GF-D8 (cell line): Measurements from ENCODE around the gene C4orf17.
"Not testable (repeated sequence)": the region's sequence is repeated elsewhere in the genome, so short reads cannot be mapped to it uniquely, and the experiment has no call there.

Experiments
- DNase-seq: peaks from one replicate; lab custom pipeline; 2025; lab: John Stamatoyannopoulos, UW

C4orf17 gene

DNA sequence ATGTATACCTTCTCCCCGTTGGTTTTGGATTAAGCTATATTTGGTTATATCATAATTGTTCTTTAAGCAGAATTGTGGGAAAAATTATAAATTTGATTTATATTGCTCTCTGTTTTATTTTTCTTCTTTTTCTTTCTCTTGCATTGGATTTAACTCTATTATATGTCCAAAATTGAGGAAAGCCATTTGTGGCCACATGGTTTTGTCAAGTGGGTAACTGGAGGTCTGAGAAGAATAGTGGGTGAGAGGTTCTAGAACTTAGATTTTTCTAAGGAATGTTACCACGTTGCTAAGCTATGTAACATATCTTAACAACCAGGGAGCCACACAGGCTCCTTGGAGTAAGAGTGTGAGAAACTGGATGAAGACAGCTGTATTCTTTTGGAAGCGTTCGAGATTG, at the start of gene C4orf17:
Gene C4orf17 (plus strand): TSS at position 301 of the 400 bp plus-strand sequence. CDS start 2,061 bp downstream, outside the sequence.
- no peak for DNase-seq

DNA sequence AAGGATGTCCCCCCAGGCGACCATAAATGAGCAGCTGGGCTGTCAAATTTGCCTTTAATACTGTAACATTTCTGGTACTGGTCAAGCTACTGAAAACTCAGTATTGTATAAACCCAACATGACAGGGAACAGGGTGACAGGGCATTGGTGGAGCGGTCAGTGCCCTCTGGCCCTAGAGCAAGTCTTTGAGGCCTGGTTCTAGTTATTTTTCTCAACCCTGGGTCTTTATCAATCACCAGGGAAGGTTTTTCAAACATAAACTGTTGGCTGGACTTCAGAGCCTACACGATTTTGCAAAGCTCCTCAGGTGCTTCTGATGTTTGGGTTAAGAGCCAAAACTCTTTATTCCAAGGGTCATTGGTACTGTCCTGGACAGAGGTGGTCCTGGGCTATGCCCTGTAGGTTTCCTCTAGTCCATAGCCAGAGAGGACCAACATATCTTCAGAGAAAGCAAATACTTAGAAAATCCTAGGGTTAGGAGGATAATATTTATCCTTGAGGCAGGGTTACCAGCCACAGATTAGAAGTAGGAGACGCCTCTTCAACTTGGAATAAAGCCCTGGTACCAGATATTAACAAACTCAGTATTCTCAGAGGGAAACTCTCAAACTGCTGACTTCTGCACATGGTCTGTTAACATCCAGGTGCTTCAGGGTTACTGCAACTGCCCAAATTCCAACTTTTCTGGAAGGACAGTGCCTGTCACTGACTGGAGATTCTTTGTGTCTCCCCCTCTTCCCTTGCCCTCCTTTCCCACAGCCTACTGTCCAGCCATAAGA, 49.0 kb upstream of the C4orf17 start:
- DNase-seq: no peak

DNA sequence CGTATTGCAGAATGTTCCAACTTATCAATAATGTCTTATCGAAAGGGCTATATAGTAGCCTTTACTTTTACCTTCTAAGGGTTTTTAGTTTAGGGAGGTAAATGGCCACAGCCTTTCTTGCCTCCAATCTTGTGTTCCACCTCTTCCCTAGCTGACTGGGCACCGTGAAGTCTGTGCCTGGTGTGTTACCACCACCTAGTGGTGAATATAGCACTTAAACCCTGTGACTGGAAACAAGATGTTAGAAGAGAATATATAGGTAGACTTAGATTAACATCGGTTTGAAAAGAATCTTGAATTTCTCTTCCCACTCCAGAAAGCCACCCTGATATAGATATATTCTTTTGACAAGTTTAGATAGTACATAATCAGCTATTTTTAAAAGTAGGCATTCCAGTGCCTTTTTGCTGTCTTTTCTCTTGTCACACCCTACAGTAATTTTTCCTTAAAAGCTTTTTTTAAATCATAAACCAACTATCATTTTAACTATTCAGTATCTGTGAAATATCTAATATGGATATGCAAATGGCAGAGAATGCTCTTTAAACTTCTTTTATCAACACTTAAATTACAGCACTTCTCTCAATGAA, 47.9 kb upstream of the C4orf17 start:
- DNase-seq: no peak

DNA sequence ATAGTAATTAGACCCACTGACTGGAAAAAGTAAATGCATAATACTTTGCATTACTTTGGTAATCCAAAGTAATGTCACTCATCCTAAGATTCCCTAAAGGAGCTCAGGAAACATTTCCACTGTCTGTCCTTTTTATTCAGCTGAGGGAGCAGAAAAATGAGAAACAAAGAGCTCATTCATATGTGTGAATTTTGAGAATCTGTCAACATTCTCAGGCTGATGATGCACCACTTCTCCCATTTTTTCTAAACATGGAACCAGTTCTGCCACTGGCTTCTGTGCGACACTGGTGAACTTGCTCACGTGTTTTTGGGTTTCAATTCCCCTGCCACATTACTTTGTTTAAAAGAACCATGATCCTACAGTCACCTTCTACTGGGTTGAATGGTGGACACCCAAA, 47.3 kb upstream of the C4orf17 start:
- no peak for DNase-seq

DNA sequence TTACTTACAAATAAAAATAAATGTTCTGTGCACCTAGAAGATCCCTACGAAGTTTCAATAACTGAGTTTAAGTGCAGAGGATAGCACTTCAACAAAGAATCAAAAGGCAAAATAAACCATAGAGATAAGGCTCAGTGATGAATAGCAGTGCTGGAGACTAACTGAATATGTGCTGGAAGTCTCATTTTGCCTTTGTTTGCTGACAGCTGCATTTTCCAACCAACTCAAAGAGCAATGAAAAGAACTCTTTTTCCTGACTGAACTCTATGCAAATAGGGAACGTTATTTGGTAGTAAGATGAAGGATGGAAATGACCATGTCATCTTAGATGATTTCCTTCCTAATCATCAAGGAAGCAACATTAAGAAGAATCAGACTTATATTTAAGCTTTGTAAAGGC, 42.9 kb upstream of the C4orf17 start:
- DNase-seq: no peak

DNA sequence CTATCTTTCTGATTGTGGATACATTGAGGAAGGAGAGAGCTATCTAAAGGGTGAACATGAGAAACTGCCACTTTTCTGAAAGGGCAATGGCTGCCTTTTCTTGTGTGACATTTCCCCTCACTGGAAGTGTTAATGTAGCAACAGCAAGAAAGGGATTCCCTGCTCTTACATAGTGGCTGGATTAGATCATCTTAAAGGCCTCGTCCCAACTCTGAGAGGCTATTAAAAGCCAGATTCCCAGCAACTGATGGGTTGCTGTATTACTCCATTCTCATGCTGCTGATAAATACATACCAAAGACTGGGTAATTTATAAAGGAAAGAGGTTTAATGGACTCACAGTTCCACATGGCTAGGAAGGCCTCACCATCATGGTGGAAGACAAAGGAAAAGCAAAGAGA, 41.9 kb upstream of the C4orf17 start:
- no peak for DNase-seq

DNA sequence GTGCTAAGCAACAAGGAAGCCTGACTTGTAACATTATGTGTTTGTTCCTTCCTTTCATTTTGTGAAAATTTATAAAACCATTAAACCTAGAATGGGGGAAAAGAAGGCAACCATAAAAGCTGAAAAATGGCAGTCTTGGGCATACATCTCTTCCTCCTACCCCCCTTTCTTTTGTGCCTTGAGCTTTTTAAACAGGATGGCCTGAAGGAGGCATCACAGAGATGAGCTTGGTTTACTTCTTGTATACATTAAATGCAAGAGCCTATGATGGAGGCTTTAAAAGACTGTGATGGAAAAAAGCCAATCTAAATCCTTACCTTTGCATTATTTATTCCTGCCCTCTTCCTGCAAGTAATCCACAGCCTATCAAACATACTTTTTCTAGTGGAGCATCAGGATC, 39.5 kb upstream of the C4orf17 start:
- DNase-seq: no peak

DNA sequence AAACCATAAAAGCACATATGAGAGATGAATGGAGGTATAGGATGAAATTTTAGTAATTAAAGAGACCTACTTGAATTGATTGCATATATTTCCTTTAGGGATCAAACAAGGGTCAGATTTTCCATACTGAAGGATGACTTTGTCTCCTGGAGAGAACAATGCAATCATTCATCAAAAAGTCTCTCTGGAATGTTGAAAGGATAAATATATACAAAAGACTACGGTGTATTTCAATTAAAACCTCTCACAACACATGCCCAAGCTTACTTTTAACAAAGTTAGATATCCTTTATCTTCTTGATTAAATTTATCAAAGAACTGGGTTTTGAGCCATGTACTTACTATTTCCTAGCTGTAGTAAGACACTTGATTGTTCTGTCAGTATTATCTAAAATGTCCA, 38.9 kb upstream of the C4orf17 start:
- no peak for DNase-seq

DNA sequence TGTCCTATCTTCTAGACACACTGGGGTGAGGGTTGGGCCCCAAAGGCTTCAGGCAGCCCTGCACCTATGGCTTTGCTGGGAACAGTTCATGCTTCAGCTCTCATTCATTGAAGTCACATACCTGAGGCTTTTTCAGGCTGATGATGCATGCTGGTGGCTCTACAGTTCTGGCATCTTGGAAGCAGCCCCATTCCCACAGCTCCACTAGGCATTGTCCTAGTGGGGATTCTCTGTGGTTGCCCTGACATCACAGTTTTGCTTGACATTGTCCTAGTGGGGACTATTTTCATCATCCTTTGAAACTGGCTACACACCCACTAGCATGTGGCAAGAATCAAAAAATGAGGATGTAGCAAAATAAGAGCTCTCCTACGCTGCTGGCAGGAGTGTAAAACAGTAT, 37.7 kb upstream of the C4orf17 start:
- DNase-seq: no peak

DNA sequence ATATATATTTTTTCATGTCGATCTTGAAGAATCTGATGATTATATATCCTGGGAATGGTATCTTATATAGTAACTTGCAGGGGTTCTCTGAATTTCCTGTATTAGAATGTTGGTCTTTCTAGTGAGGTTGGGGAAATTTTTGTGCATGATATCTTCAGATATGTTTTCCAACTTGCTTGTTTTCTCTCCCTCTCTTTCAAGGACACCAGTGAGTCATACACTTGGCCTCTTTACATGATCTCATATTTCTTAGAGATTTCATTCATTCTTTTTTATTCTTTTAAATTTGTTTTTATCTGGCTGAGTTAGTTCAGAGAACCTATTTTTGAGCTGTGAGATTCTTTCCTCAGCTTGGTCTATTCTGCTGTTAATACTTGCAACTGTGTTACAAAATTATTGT, 27.2 kb upstream of the C4orf17 start:
- DNase-seq: no peak

DNA sequence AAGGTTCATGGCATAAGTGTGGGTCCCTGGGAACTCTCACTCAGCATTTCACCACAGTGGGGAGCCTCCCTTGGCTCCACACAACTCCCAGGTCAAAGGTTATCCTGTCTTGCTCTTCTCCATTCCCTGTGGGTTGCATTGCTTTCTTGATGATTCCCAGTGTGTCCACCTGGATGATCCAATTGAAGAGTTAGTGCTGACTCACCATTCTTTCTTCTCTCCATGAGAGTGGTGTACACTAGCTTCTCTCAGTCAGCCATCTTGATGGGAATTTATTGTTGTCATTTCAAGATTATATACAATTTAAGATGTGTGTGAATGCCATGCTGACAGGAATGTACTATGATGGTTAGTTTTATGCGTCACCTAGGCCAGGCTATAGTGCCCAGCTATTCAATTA, 25.6 kb upstream of the C4orf17 start:
- DNase-seq: no peak

DNA sequence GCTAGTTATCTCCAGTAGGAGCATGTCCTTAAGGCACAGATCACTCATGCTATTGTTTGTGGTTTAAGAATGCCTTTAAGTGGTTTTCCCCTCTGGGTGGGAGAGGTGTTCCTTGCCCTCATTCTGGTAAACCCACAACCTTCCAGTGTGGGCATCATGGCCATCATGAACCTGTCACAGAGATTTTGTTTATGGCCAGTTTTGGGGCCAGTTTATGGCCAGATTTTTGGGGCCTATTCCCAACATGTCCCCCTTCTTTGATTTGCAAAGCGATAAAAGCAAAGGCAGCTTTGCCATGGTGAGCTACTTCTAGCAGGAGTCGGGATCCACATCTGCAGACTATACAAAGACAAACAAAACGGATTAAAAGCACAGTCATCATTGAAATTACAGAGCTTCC, 24.2 kb upstream of the C4orf17 start:
- DNase-seq: not testable (repeated sequence)

DNA sequence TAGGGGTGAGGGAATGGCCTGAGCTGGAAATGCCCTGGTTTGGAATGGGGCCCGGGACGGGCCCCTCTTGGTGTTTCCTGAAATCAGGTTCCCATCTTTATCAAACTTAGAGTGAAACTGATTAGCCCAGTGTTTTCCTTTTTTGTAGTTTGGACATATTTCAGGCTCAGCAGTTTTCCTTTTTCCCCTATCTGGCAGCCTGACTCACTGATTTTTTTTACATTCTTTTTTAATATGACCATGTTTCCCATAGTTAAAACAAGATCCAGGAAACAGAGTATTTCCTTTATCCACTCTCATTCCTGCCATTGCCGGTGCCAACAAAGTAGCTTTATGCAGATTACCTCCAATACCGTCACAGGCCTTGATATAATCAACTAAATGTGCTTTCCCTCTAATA, 20.5 kb upstream of the C4orf17 start:
- DNase-seq: no peak

DNA sequence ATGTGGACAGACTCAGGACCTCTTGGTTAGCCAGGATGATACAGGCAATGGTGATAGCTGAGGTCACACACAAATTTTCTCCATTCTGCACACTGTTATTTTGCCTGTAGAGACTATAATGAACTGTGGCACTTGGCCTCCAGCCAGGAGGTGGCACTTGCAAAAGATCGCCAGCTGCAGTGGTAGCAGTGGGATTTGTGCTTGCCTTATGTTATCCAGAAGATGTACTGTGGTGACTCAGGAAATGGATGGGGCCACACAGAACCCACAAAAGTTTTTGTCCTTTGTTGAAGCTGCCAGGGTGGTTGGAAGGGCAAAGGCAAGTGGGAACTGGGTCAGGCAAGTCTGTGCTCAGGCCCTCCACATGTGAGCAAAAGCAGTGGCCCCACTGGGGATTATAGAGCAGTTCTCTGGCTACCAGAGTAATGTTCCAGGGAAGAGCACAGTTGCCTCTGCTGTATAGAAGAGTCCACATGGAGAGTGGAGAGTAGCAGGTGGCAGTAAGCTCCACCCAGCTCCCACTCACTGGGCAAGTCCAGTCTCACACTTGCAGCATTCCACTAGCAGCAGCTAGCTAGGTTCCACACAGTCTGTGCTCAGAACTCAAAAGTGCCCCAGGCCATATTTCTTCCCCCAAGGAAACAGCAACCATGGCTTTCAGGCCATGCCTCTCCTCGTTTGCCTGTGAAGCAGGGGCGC, 5.9 kb upstream of the C4orf17 start:
- DNase-seq: peak; percentile 40

DNA sequence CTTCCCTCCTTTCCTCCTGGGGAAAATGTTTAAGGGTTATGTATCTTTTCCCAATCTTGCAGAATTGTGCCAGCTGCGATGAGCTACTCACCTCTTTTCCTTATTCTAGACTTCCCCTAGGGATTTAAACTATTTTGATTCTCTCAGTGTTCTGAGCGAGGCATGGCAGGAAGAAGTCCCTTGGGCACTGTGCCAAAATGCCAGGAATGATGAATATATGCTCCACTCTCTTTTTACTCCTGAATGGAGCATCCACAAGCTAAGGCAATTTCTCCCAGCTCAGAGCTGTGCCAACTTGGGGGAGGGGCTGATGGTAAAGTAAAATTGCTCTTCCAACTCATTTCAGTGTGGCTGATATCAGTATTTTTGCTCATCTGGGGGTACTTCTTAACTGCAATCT, 4.0 kb upstream of the C4orf17 start:
- no peak for DNase-seq

DNA sequence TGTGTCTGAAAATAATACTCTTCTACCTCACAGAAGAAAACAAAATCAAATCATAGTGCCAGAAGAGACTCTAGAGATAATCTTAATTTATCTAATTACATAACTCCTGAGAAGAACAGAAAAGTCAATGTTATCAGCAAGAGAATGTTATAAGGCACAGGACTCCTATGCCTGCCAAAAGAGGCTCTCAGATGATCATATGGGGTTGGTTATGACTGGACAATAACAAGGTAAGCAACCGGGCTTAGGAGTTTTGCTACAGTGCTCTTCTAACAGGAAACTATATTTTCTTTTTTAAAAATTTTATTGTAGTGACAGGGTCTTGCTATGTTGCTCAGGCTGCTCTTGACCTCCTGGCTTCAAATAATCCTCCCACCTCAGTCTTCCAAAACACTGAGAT, 3.5 kb upstream of the C4orf17 start:
- no peak for DNase-seq

DNA sequence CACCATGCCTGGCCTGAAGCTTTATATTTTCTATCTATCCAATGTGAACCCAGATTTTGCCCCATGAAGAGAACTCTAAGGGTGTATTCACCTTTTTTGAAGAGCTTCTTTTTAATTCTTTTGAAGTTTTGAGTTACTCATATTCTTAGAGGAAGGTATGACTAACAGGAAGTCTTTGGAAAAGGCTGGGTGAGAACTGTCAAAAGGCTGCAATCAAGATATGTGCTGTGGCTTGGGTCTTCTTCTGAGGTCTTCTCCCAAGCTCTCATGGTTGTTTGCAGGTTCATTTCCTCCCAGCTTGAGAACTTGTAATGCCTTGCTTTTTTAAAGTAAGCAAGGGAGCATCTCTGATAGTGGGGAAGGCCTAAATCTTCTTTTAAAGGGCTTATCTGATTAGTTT, 3.1 kb upstream of the C4orf17 start:
- no peak for DNase-seq

DNA sequence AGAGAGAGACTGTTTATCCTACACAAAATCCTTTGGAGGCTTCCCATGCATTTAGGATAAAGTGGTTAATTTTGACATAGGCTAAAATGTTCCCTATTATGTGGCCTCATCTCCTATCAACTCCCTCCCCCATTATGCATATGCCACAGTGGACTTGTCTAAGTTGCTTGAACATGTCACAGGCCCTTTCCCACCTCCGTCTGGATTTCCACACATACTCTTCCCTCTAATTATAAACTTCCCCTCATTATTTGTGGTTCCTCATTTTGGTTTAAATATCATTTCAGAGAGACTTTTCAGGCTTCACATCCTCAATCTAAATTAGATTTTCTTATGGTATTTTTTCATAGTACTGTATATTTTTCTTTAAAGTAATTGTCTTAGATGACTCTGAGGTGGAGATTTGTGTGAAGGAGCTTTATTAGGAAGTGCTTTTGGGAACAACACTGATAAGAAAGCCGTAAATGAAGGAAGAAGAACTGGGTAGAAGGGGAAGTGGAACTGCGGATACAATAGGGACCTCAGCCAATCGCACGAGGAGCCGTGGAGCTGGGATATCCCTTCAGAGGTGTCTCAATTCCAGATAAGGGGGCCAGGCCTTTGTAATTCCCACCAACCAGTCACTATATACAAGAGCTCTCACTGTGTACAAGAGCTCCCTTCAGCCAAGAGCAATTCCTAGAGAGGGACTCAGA, 7.9 kb downstream of the C4orf17 start:
- no peak for DNase-seq

DNA sequence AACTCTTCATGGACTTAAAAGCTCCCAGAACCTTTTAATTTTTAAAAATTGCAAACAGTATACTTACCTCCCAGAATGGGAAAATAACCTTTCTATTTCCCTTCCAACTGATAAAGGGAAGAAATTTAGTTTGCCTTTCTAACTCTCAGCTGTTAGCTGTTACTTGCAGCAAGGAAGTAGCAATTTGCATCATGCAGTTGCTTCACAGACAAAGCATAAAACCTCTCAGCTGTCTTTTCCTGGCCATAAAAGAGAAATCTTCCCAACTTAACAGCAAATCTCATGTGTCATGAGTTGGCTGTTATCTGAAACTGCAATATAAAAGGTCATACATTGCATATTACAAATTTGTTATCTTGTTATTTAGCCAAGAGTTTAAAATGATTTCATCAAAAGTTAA, 18.4 kb downstream of the C4orf17 start:
- peak; percentile 11 for DNase-seq

DNA sequence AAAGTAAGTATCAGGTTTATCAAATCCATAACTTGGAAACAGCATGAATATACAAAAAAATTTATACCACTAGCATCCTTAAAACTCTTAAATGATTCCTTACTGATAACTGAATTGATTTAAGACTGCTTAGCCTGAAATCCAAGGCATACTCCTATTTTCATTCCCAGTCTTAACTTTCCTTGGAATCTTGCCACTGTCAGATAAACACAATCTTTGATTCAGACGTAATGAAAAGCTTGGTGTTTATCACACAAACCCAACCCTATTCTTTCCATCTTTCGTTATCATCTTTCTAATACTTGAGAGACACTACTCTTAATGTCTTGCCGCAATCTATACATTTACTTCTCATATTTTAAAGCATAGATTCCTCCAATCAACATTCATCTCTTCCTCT, 19.1 kb downstream of the C4orf17 start:
- no peak for DNase-seq

DNA sequence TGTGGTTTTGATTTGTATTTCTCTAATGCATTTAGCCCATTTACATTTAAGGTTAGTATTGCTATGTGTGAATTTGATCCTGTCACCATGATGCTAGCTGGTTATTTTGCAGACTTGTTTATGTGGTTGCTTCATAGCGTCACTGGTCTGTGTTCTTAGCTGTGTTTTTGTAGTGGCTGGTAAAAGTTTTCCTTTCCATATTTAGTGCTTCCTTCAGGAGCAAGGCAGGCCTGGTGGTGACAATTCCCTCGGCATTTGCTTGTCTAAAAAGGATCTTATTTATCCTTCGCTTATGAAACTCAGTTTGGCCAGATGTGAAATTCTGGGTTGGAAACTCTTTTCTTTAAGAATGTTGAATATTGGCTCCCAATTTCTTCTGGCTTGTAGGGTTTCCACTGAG, 23.9 kb downstream of the C4orf17 start:
- DNase-seq: not testable (repeated sequence)

DNA sequence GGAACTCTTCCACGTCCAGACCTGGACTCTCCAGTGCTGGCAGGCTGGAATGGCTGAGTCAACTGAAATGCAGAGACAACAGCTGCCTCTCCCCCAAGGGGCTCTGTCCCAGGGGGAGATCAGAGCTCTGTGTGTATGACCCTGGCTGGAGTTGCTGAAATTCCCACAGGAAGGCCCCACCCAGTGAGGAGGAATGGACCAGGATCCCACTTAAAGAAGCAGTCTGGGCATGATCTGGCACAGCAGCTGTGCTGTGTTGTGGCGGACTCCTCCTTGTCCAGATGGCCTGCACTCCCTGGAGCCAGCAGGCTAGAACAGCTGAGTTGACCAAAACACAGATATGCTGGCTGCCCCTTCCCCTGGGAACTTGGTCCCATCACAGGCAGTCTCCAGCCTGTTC, 25.4 kb downstream of the C4orf17 start:
- no peak for DNase-seq

DNA sequence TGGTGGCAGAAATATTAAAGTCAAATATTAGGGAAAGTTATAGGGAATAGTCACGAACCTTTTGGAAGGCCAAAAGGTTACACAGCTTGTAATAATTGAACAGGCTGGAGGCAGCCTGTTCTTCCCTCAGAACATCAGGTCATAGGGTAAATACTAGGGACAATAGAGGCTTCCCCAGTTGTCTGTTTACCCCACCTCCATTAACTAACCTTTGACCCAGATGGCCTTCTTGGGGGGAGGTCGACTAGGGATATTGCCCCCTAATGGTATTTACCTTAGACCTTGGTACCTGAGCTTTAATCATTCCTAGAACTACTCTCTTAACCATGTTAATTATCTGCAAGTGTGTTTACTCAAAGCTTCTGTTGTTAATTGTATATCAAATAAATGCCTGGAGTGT, 26.0 kb downstream of the C4orf17 start:
- no peak for DNase-seq
